ENCODE data around the gene PSMC3IP.

PSMC3IP gene

DNA sequence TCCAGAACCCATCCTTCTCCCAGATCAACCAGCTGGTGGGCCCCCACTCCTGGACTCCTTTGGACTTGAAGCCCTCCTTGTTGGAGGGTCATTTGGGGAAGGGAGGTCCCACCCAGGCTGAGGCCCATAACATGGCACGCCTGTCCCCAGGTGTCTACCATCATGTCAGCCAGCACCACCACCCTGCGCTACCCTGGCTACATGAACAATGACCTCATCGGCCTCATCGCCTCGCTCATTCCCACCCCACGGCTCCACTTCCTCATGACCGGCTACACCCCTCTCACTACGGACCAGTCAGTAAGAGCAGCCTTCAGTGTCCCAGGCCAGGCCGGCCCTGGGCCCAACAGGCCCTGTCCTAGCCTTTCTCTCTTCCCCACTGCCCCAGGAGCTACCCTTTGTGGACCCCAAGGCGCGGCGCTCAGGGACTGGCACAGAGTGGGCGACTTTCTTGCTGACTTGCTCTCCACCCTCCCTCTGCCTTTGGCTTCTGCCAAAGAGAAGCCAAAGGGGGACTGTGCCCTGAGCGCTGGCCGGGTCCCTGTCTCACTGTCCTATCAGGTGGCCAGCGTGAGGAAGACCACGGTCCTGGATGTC, 36.3 kb upstream of the PSMC3IP start:
- no peak for DNase-seq (ENCODE audit: low read depth)
- no peak overlapping the region for H3K4me3 ChIP-seq (ENCODE audit: low read depth, low read length)
- TF ChIP-seq, protein P1, sequence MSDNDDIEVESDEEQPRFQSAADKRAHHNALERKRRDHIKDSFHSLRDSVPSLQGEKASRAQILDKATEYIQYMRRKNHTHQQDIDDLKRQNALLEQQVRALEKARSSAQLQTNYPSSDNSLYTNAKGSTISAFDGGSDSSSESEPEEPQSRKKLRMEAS (IDR thresholded peaks at IDR 0.05; ENCODE audit: low read depth, low read length), result no peak
- TF ChIP-seq, protein P2, sequence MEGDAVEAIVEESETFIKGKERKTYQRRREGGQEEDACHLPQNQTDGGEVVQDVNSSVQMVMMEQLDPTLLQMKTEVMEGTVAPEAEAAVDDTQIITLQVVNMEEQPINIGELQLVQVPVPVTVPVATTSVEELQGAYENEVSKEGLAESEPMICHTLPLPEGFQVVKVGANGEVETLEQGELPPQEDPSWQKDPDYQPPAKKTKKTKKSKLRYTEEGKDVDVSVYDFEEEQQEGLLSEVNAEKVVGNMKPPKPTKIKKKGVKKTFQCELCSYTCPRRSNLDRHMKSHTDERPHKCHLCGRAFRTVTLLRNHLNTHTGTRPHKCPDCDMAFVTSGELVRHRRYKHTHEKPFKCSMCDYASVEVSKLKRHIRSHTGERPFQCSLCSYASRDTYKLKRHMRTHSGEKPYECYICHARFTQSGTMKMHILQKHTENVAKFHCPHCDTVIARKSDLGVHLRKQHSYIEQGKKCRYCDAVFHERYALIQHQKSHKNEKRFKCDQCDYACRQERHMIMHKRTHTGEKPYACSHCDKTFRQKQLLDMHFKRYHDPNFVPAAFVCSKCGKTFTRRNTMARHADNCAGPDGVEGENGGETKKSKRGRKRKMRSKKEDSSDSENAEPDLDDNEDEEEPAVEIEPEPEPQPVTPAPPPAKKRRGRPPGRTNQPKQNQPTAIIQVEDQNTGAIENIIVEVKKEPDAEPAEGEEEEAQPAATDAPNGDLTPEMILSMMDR (IDR thresholded peaks at IDR 0.05; ENCODE audit: low read depth, low read length), result no peak
- no peak for TF ChIP-seq MYC (IDR thresholded peaks at IDR 0.05; ENCODE audit: low read depth, low read length)
- no peak for TF ChIP-seq POLR2A (IDR thresholded peaks at IDR 0.05; ENCODE audit: extremely low read depth, insufficient read length)

DNA sequence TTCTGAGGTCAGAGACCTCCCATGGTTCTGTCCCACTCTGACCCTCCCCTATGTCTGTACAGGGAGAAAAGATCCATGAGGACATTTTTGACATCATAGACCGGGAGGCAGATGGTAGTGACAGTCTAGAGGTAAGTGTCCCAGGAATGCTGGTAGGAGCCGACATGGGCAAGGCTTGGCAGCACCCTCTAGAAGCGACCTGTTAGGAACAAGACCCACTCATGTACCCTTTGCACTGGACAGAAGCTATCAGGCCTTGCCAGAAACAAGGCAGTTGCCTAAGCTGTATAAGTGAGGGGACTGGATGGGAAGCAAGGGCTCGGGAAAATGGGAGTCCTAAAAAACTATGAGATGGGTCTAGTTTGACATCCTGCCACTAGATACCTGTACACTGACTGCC, 34.5 kb upstream of the PSMC3IP start:
- TF ChIP-seq POLR2A (IDR thresholded peaks at IDR 0.05; ENCODE audit: extremely low read depth, insufficient read length), result no peak
- no peak overlapping the region for H3K4me3 ChIP-seq (ENCODE audit: low read depth, low read length)
- no peak for DNase-seq (ENCODE audit: low read depth)

DNA sequence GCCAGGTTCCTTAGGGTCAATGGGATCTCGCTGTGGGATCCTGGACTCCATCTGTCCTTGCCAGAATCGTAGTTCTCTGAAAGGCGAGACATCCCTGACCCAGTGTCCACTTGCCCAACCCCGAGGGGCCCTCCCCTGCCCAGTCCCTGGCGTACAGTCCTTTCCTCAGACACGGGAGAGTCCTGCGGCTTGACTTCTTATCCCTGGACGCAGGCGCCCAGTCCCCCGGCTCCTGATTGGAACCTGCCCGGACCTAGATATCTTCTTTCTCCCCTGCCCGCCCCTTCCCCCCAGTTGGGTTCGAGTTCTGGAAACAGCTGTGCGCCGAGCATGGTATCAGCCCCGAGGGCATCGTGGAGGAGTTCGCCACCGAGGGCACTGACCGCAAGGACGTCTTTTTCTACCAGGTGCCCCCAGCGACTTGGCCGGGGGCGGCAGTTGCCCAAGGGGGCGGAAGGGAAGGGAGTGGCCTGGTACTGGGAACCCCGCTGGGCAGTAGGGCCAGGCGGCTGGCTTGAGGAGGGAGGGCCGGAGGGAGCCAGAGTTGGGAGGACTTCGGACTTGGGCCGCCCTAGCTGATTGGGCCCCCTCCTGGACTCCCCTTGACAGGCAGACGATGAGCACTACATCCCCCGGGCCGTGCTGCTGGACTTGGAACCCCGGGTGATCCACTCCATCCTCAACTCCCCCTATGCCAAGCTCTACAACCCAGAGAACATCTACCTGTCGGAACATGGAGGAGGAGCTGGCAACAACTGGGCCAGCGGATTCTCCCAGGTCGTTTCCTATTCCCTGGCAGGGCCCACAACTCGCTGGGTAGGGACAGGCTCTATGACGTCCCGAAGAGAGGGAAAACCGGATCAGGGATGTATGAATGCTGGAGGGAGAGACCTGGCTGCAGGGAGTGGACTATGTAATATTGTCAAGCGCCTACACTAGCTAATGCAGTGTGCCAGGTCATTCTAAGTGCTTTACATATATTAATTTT, 32.6 kb upstream of the PSMC3IP start:
- H3K4me3 ChIP-seq (ENCODE audit: low read depth, low read length), result peak overlapping the region; percentile 87
- DNase-seq (ENCODE audit: low read depth), result peak; percentile 57

DNA sequence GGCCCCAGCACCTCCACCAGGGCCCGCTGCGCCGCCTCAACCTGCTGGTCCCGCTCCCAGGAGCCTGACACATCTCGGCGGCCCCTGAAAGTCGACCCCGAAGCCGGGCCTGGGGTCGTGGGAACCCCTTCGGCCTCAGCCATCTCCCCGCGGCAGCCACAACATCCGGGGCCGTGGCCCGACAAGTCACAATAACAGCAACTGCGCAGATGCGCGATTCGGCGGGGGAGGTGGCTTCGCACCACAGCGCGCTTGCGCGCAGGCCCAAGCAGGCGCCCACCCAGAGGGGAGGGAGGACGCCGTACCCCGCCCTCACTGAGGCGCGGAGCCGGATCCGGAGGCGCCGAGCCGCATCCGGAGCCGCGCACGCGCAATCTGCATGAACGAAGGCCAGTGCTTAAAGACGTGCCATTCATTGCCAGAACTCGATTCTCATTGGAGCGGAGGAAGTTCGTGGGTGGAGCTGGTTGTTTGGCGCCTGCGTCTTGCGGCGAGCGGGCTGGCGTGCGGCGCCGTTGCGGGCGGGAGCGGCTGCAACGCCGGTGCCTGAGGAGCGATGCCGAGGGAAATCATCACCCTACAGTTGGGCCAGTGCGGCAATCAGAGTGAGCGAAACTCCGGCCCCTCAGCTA, 31.8 kb upstream of the PSMC3IP start, which contains the start of the genes RETREG3 and TUBG1:
Gene RETREG3, minus strand, starts transcription at position 193 of the 632 bp plus-strand sequence. Its CDS starts 50 bp downstream, at position 143.
Gene TUBG1, plus strand, starts transcription at position 502 of the 632 bp plus-strand sequence. Its CDS starts 55 bp downstream, at position 557.
- peak; percentile 75 for TF ChIP-seq MYC (IDR thresholded peaks at IDR 0.05; ENCODE audit: low read depth, low read length)
- TF ChIP-seq, protein P2 (IDR thresholded peaks at IDR 0.05; ENCODE audit: low read depth, low read length), result peak; percentile 2
- TF ChIP-seq, protein P1 (IDR thresholded peaks at IDR 0.05; ENCODE audit: low read depth, low read length), result peak; percentile 75
- peak; percentile 84 for TF ChIP-seq POLR2A (IDR thresholded peaks at IDR 0.05; ENCODE audit: extremely low read depth, insufficient read length)
- DNase-seq (ENCODE audit: low read depth), result peak; percentile 98
- peak within 1 kb of the TSS; percentile 97 for H3K4me3 ChIP-seq (ENCODE audit: low read depth, low read length)

DNA sequence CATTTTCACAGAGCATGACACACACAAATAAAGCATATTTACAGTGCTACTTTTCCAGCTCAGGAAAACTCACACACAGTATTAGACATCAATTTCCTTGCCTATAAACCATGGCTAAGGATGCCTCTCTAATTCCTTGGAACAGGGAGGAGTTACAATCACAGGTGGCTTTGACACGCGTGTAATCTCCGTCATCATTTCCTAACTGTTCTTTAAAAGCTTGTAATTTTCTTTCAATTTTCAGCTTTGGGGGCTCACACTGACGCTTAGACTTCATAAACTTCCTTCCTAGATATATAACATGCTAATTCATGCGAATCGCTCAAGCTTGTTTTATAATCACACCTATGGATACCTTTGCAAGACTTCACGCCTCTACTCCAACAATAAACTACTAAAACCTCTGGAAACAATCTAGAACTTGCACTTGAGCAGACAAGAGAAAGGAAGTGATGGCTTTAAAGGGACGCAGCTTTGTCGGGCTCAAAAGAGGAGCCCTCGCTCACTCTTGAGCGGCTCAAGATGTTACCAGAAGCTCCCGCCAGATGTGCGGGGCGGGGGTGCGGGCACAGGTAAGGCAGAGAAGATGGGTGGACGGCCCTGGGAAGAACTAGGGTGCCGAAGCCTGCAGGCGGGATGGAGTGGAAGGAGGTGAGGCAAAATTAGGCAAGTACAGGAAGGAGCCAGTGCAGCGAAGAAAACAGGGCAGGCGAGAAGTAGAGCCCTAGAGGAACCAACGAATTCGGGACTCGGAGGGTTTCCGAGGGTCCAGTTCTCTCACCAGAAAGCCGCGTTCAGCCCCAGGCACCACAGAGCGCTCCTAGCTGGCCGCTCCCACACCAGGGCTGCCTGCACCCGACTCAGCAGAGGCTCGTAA, 31.0 kb upstream of the PSMC3IP start:
- peak; percentile 29 for DNase-seq (ENCODE audit: low read depth)
- TF ChIP-seq POLR2A (IDR thresholded peaks at IDR 0.05; ENCODE audit: extremely low read depth, insufficient read length) (no peak), MYC (IDR thresholded peaks at IDR 0.05; ENCODE audit: low read depth, low read length) (no peak)
- TF ChIP-seq, protein P1 (IDR thresholded peaks at IDR 0.05; ENCODE audit: low read depth, low read length), result no peak
- TF ChIP-seq, protein P2 (IDR thresholded peaks at IDR 0.05; ENCODE audit: low read depth, low read length), result no peak
- H3K4me3 ChIP-seq (ENCODE audit: low read depth, low read length), result peak overlapping the region; percentile 97

DNA sequence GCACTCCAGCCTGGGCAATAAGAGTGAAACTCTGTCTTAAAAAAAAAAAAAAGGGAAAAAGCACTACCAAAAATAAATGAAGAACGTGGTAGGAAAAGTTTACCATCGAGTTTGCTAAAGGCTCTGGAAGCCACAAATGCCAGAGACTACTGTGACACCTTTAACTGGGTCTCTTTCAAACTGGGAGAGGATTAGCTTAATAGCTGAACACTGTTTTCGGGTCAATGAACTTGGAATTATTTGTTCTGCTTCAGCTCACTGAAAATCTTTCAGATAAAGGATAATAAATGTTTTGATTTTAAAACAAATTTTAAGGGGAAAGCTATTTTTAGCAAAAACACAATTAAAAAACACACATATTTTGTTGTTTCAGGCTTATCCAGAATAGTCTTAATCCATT, 30.2 kb upstream of the PSMC3IP start:
- TF ChIP-seq, protein P1 (IDR thresholded peaks at IDR 0.05; ENCODE audit: low read depth, low read length), result no peak
- TF ChIP-seq, protein P2 (IDR thresholded peaks at IDR 0.05; ENCODE audit: low read depth, low read length), result no peak
- TF ChIP-seq POLR2A (IDR thresholded peaks at IDR 0.05; ENCODE audit: extremely low read depth, insufficient read length) (no peak), MYC (IDR thresholded peaks at IDR 0.05; ENCODE audit: low read depth, low read length) (no peak)
- DNase-seq (ENCODE audit: low read depth), result no peak
- H3K4me3 ChIP-seq (ENCODE audit: low read depth, low read length), result peak overlapping the region; percentile 97

Data from NB4 (cell line).